Measurements from ENCODE around the gene H2AZ1. TPM values are rescaled to one million over a fixed set of nuclear protein-coding genes. Genes with fewer than 3 reads are reported as not detected.

The H2AZ1 gene
- total and polyA plus RNA-seq, 9 of the 15 experiments (the other 6 are each of a cell fraction or from before 2014, with no cell fraction given) = 605 to 4,380 (median 768) TPM

DNA sequence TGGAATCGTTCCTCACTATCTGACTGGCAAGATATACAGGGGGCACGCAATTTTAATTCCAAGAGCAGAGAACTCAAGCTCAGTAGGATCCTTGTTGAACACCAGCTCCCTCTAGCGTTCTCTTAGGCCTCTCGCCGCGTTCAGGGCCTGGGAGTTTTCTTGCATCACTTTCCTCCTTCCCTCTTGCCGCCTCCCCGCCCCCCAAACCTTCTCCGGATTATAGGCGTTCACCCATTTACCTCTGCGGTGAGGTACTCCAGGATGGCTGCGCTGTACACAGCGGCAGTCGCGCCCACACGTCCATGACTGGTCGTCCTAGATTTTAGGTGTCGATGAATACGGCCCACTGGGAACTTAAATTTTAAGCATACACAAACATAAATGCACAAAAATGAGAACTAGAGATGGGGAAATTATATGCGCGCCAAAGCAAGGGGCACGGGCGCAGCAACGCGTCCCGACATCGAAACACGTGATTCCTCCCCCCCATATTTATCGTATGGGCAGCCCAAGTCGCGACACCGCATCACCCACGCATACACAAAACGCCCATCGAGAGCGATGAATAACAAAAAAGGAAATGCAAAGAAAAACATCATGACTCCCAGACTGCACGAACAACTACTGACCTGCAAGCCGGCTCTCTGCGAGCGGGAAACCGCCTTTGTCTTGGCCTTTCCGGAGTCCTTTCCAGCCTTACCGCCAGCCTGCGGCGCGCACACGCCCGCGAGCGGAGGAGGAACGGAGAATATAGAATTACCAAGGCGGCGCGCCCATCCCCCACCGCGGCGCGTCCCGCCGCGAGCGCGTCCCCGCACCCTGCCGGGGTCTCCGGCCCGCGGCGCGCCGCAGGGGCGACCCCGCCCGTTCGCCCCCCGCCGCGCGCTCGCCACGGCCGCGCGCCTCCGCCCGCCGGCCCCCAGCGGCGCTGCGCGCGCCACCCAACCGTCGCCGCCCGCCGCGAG, 759 bp downstream of the H2AZ1 start (continued):
- TF ChIP-seq ZNF766 (CRISPR knock-in tag; conservative IDR thresholded peaks at IDR 0.05) (peak; percentile 61; the same call in 1 of the 2 replicates), POLR2AphosphoS2 (IDR thresholded peaks at IDR 0.05; ENCODE audit: low read length) (peak; percentile 73; the same call in 1 of the 2 replicates), SREBF2 (CRISPR knock-in tag; IDR thresholded peaks at IDR 0.05) (no peak), HDAC3 (IDR thresholded peaks at IDR 0.05; ENCODE audit: borderline replicate concordance, partially characterized antibody) (peak; percentile 41), SNRNP70 (optimal IDR thresholded peaks at IDR 0.05; ENCODE audit: low read depth, low read length) (peak; percentile 39), YY1 (IDR thresholded peaks at IDR 0.05; ENCODE audit: borderline replicate concordance in 1 of 3, control insufficient read depth in 1 of 3, extremely low read depth in 1 of 3, insufficient read depth in 3 of 3, insufficient read length in 1 of 3, insufficient replicate concordance in 2 of 3, low read depth in 1 of 3, low read length in 2 of 3) (peak in 2 of 3 experiments; percentile 40 to 78), TOE1 (IDR thresholded peaks at IDR 0.05; ENCODE audit: borderline replicate concordance) (peak; percentile 65), TOE1 (CRISPR knock-in tag; IDR thresholded peaks at IDR 0.05; ENCODE audit: borderline replicate concordance, low read depth) (no peak; the same call in none of the 2 replicates), ARNT (IDR thresholded peaks at IDR 0.05) (peak; percentile 9 to 15; a peak in 2 of 4 replicates), LARP7 (IDR thresholded peaks at IDR 0.05) (peak; percentile 74), HDAC8 (tag; IDR thresholded peaks at IDR 0.05) (no peak), CHD1 (IDR thresholded peaks at IDR 0.05; ENCODE audit: low read length) (peak; percentile 32)
- TF ChIP-seq, protein P1, sequence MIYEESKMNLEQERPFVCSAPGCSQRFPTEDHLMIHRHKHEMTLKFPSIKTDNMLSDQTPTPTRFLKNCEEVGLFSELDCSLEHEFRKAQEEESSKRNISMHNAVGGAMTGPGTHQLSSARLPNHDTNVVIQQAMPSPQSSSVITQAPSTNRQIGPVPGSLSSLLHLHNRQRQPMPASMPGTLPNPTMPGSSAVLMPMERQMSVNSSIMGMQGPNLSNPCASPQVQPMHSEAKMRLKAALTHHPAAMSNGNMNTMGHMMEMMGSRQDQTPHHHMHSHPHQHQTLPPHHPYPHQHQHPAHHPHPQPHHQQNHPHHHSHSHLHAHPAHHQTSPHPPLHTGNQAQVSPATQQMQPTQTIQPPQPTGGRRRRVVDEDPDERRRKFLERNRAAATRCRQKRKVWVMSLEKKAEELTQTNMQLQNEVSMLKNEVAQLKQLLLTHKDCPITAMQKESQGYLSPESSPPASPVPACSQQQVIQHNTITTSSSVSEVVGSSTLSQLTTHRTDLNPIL (CRISPR knock-in tag; IDR thresholded peaks at IDR 0.05) = no peak
- TF ChIP-seq, protein P2, sequence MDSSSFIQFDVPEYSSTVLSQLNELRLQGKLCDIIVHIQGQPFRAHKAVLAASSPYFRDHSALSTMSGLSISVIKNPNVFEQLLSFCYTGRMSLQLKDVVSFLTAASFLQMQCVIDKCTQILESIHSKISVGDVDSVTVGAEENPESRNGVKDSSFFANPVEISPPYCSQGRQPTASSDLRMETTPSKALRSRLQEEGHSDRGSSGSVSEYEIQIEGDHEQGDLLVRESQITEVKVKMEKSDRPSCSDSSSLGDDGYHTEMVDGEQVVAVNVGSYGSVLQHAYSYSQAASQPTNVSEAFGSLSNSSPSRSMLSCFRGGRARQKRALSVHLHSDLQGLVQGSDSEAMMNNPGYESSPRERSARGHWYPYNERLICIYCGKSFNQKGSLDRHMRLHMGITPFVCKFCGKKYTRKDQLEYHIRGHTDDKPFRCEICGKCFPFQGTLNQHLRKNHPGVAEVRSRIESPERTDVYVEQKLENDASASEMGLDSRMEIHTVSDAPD (CRISPR knock-in tag; IDR thresholded peaks at IDR 0.05) = no peak
- TF ChIP-seq, protein P3, sequence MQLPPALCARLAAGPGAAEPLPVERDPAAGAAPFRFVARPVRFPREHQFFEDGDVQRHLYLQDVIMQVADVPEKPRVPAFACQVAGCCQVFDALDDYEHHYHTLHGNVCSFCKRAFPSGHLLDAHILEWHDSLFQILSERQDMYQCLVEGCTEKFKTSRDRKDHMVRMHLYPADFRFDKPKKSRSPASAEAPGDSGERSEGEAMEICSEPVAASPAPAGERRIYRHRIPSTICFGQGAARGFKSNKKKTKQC (CRISPR knock-in tag; IDR thresholded peaks at IDR 0.05) = 0 out of 2 replicates have a peak, but pooled peaks have one; percentile 70
- TF ChIP-seq, protein P4, sequence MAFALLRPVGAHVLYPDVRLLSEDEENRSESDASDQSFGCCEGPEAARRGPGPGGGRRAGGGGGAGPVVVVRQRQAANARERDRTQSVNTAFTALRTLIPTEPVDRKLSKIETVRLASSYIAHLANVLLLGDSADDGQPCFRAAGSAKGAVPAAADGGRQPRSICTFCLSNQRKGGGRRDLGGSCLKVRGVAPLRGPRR (CRISPR knock-in tag; IDR thresholded peaks at IDR 0.05) = no peak
- TF ChIP-seq, protein P5, sequence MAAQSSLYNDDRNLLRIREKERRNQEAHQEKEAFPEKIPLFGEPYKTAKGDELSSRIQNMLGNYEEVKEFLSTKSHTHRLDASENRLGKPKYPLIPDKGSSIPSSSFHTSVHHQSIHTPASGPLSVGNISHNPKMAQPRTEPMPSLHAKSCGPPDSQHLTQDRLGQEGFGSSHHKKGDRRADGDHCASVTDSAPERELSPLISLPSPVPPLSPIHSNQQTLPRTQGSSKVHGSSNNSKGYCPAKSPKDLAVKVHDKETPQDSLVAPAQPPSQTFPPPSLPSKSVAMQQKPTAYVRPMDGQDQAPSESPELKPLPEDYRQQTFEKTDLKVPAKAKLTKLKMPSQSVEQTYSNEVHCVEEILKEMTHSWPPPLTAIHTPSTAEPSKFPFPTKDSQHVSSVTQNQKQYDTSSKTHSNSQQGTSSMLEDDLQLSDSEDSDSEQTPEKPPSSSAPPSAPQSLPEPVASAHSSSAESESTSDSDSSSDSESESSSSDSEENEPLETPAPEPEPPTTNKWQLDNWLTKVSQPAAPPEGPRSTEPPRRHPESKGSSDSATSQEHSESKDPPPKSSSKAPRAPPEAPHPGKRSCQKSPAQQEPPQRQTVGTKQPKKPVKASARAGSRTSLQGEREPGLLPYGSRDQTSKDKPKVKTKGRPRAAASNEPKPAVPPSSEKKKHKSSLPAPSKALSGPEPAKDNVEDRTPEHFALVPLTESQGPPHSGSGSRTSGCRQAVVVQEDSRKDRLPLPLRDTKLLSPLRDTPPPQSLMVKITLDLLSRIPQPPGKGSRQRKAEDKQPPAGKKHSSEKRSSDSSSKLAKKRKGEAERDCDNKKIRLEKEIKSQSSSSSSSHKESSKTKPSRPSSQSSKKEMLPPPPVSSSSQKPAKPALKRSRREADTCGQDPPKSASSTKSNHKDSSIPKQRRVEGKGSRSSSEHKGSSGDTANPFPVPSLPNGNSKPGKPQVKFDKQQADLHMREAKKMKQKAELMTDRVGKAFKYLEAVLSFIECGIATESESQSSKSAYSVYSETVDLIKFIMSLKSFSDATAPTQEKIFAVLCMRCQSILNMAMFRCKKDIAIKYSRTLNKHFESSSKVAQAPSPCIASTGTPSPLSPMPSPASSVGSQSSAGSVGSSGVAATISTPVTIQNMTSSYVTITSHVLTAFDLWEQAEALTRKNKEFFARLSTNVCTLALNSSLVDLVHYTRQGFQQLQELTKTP (IDR thresholded peaks at IDR 0.05; ENCODE audit: low read depth in 1 of 2, partially characterized antibody in 2 of 2) = peak in 1 of 2 experiments; percentile 62

Data from K562 (cell line).